NCI-H345 (cell line): ENCODE measurements around the gene RNF41.

Experiments
- DNase-seq: peaks from one replicate; lab custom pipeline; 2025; lab: John Stamatoyannopoulos, UW

RNF41 gene

DNA sequence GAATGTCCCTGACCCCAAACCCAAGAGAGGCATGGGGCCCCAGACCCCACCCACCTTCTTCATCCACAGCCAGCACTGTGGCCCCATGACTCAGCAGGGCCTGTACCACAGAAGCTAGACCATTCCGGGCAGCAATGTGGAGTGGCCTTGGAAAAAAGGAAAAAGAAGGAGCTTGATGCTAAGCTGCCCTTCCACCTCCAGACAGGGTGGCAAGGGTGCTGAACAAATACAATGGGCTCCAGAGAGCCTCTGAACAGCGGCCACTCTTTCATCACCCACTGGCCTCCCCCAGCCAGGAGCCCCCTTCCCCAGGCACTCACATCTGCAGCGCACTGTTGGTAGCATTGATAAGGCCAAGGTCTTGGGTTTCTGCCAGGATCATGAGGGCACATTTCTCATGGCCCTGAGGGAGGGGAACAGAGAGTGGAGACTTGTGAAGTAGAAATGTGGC, 22.0 kb upstream of the RNF41 start:
- no peak for DNase-seq

DNA sequence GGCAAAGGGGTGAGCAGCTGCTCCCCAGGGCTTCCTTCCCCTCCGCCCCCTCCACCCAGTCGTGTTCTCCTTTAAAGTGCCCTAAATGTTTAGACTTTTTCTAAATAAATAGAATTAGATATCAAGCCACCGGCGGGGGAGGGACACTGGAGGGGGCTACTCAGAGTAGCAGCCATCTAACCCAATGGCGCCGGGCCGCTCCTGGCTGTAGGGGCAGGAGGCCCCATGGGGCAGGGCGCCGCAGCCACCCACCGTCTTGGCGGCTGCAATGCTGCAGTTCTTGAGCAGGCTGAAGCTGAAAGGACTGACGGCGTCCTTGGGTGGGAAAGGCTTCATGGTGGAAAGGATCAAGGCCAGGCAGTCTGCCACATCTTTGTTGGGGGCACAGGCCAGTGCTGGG, 21.3 kb upstream of the RNF41 start:
- DNase-seq: no peak

- no peak for DNase-seq
Measured at GRCh38 chr12:56241424-56242303, 19.9 kb upstream of the RNF41 start.

DNA sequence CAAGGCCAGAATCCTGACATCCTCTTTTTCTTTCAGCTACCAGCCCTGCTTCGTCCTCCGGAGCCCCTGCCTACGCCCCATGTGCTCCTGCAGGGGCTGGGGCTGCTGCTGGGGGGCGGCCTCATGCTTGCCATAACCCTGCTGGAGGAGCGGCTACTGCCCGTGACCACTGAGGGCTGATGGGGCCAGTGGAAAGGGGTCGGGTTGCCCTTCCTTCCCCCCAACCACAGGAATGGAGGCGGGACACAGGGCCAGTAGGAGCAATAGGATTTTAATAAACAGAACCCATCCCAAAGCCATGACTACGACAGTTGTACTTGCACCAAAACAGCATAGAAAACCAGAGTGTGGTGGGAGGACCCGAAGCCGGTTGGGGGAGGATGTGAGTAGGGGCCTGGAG, 15.8 kb upstream of the RNF41 start:
- no peak for DNase-seq

DNA sequence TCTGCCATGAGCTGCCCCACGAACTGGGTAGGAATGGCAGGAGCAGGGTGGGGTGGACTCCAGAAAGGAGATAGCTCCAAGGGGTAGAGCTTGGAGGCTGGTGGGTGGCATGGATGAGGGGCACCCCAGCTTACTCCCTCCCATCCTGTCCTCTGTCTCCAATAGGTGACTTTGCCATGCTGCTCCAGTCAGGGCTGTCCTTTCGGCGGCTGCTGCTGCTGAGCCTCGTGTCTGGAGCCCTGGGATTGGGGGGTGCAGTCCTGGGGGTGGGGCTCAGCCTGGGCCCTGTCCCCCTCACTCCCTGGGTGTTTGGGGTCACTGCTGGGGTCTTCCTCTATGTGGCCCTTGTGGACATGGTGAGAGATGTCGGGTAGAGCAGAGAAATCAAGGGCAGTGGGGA, 15.3 kb upstream of the RNF41 start:
- DNase-seq: no peak

DNA sequence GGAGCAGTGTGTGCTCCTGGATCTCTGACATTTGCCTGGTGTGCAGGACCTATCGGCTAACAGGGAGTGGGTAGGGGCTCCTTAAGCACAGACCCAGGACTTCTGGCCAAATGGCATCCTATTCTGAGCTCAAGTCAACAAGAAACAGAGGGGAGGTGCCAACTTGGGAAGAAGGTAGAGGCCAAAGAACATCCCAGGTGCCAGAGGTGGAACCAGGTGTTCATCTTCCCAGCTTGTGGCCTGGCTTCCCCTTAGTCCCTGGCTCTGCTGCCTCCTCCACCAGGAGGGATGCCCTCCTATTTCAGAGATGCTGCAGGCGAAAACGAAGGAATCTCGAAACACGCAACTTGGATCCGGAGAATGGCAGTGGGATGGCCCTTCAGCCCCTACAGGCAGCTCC, 14.4 kb upstream of the RNF41 start:
- no peak for DNase-seq

DNA sequence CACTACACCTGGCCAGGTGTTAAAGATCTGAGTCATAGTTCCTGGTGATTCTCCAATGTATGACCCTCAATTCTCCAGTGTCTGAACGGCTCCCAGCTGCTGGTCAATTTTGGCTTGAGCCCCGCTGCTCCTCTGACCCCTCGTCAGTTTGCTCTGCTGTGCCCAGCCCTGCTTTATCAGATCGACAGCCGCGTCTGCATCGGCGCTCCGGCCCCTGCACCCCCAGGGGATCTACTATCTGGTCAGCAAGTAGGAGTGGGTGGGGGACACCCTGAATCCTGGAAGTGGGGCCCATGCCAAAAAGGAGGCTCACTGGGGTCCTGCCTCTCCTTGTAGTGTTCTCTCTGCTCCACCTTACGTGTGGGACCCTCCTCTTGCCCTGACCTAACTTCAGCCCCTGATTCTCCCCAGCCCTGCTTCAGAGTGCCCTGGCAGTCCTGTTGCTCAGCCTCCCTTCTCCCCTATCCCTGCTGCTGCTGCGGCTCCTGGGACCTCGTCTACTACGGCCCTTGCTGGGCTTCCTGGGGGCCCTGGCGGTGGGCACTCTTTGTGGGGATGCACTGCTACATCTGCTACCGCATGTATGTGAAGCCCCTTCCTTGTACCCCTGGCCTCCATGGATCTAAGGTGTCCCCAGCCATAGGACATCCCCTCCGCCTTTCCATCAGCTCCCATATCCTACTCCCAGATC, 13.2 kb upstream of the RNF41 start:
- no peak for DNase-seq

DNA sequence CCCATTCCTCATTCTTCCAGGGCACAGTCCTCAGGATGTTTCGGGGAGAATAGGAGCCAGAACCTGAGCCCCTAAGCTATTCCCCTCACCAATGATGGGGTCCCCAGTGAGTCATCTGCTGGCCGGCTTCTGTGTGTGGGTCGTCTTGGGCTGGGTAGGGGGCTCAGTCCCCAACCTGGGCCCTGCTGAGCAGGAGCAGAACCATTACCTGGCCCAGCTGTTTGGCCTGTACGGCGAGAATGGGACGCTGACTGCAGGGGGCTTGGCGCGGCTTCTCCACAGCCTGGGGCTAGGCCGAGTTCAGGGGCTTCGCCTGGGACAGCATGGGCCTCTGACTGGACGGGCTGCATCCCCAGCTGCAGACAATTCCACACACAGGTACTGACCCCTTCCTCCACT, 9.5 kb upstream of the RNF41 start:
- no peak for DNase-seq

GRCh38 chr12:56230432-56231183, 8.9 kb upstream of the RNF41 start:
- no peak for DNase-seq

DNA sequence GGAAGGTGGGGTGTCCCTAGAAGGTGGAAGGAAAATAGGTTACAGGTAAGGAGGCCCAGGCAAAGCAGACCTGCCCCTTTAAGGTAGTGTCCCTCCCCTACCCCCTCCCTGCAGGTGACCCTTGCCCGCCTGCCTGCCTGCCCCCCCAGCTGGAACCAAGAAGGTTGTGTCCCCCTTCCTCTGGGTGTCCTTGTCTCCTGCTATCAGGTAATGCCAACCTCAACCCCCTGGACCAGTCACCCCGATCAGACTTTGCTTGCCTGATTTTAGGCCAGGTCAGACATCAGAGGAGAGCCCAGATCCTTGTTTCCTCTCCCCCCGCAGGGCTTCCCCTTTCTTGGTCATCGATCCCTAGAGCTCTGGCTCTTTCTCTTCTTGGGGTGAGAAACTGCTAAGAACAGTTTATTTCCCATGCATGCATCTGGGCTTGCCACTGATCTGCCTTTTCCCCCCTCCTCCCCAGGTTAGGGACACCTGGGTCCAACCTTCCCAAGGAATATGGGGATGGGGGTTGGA, 8.3 kb upstream of the RNF41 start, which contains the start of gene SLC39A5:
TSS of gene SLC39A5 (plus strand) at position 136 of the 516 bp plus-strand sequence. CDS start 1,224 bp downstream, outside the sequence.
- DNase-seq: no peak

GRCh38 chr12:56229082-56229481, 7.4 kb upstream of the RNF41 start:
- DNase-seq: no peak

DNA sequence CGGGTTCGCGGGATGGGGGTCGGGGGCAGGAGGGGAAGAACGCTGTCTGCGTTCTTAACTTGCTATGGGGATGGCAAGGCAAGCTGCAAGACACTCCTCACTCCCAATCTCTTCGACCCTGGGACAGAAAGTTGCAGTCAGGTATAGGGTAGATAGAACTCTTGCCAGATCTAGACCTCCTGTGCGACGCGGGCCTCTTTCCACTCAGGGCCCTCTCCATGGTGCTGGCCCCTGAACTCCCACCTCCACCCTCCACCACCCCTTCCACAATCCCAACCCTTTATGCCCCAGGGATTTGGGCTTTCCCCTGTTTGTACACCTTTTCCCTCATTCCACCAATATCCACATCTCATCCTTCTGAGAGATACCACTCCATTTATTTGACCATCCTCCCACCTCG, 3.2 kb upstream of the RNF41 start:
- no peak for DNase-seq

DNA sequence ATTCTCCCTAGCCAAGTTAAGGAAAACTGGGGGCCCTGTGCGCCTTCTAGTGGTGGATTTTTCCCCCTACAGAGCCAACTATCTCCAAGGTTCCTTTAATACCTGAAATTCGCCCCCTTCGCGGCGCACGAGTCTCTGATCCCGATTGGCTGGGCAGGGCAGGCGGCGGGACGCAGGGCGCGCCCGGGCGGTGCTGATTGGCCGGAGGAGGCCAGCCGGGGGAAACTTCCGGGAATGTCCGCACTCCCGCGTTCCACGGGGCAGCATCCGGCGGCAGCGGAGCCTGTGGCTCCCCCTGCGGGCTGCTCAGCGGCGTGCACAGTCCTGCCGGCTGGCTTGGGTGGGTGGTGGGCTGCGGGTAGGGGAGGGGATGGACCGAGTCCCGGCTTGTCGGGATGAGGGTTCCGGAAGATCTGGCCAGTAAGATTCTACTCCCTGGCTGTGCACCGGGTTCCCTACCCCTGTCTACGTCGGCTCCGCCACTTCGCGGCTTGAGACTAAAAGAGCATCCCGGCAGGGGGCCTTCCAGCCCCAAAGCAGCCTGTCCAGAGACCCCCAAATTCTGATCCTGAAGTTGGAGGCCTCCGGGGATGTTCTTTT, 2.5 kb upstream of the RNF41 start, which contains the start of gene NABP2:
TSS of gene NABP2 (plus strand) at position 241 of the 600 bp plus-strand sequence. CDS start 515 bp downstream, outside the sequence.
- peak; percentile 98 for DNase-seq

GRCh38 chr12:56223571-56224101, 1.9 kb upstream of the RNF41 start:
- DNase-seq: no peak

GRCh38 chr12:56222531-56222895, 791 bp upstream of the RNF41 start:
- DNase-seq: no peak

GRCh38 chr12:56221232-56221756, 428 bp downstream of the RNF41 start:
- DNase-seq: no peak

DNA sequence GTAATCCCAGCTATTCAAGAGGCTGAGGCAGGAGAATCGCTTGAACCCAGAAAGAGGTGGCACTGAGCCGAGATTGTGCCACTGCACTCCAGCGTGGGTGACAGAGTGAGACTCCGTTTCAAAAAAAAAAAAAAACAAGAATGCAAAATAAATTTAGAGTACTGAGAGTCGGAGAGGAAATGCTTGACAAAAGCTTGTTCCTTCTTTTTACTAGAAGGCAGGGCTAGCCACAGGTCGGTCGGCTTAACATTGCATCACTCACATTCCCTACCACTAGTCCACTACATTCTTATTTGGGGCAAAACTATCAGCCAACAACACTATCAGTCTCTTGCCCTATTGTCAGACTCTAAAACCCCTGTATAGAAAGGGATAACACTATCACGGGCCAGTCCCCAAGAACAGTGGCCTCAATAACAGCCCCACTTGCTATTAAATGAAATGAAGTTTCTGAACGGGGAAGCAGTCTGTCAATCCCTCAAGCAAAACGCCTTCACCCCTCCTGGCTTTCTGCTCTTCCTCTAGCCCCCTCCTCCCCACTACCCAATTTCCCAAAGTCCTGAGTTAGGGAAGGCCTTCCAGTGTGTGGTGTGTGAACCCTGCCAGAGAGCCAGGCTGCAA, 1.0 kb downstream of the RNF41 start:
- no peak for DNase-seq

DNA sequence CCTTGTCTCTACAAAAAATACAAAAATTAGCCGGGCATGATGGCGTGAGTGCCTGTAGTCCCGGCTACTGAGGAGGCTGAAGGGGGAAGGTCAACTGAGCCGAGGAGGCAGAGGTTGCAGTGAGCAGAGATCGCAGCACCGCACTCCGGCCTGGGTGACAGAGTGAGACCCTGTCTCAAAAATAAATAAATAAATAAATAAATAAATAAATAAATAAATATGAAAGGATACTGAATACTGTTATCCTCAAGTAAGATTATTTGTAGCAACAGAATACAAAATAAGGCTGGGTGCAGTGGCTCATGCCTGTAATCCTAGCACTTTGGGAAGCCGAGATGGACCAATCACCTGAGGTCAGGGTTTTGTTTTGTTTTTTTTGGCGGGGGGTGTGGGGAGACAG, 1.9 kb downstream of the RNF41 start:
- DNase-seq: no peak

DNA sequence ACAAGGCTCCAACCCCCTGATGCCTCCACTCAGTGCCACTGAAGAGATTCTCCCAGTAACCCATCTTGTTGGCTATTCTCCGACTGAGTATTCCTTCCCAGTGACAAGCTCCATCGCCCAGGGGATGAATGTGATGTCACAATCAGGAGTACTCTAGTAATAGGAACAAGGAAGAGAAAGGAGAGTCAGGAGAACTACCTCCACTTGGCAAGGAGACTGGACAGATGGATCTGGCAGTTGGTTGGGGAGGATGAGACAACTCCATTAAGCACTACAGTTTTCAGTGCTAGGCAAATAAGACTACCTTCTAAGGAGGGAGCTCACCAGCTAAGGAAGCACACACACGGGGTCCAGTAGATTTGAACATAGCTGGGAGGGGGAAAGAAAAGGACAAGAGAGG, 5.3 kb downstream of the RNF41 start:
- DNase-seq: no peak

DNA sequence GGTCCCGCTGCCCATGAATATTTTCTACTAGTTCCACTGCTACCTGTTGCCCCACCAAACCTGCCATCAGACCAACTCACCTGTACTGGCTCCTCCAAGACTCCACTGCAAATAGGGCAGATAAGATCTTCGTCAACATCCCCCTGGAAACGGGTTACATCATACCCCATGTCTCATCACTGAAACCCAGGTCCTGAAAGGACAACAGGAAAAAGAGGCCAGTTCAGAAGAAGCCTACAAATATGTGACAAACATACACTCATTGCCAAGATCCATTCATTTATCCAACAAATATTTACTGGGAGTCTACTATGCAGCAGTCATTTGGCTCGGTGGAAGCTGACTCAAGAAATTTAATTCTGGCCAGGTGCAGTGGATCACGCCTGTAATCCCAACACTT, 7.8 kb downstream of the RNF41 start:
- DNase-seq: no peak

DNA sequence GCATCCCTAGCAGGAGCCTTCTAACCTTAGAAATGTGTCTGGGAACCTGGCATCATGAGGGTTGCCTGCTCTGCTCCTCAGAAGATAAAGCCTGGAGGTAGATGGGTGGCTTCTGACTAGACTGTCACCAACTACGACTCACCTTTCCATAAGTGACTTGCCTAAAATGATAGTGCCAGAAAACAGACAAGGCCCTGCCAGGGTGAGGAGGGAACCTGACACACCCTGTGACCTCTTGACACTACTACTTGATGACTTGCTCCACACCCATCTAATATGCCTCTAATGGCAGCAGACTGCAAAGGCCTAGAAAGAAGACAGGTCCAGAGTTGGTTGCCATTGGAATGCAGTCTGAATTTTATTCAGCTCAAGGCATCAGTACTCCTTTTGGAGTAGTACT, 9.4 kb downstream of the RNF41 start:
- DNase-seq: no peak
